Epidermal melanocyte (primary cell): ENCODE results near the gene NOPCHAP1.
"Not testable (repeated sequence)": the region's sequence is repeated elsewhere in the genome, so short reads cannot be mapped to it uniquely, and the experiment has no call there.

Experiments used
- DNase-seq: peaks from one replicate; pipeline ENCODE4 v3.0.0; 2011; ENCODE audit warnings: low spot score; ENCODE audit not compliant: insufficient read length

Gene NOPCHAP1

DNA sequence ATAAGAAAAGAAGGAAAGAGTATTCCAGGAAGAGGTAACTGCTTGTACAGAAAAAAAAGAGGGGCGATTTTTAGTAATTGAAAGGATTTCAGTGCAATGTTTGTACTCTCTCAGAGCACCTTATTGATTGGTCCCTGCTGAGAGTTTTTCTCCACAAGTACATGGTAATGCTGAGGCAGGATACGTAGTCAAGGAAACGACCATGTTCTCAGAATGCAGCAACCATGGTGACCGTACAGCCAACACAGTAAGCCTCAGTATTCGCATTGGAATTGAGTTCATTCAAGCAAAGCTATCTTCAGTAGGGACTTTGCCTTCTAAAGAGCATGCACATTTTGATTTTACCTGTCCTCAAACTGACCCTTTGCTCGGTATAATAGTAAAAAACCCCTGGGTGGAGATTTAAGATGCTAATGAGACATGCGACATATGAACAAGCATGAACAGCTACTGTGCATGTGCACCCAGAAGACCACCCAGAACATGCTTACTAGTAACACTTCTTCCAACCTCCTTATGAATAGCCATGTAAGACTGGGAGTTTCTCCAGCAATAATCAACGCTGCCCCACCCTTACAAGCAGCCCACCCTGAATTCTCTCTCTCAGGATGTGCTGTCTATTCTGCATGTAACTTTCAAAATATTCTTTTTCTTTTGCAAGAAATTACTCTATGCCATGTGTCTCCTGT is 21.8 kb upstream of the NOPCHAP1 start:
- no peak for DNase-seq

DNA sequence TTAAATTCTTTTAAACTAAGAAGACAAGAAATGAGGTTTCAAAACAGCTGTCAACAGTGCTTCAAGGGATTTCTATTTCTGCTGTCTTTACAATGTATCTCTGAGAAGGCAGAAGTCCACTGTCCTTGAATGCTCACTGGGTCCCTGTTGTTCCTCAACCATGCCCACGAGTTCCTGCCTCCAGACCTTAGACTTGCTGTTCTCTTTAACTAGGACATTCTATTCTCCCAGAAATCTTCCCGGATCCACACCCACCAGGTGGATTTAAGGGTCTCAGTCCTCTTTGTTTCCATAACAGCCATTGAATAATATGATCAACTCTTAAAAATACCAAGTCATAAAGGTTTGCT is 21.3 kb upstream of the NOPCHAP1 start:
- DNase-seq = no peak

DNA sequence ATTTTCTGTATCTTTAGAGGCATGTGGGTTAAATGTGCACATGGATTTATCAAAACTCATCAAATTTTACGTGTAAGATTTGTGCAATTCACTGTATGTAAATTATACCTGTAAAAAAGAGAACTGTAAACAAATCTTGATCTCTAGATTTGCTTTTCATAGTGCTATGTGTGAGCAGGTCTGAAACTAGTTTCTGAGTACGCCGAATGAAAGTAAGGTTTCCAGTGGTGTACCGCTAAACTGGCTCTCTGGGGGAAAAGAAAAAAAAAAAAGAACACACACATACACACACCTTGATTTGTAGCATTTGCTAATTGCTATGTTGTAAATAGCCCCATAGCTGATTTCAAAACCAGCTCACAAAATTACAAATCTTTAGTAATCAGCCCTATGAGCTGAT is 19.4 kb upstream of the NOPCHAP1 start:
- DNase-seq = no peak

DNA sequence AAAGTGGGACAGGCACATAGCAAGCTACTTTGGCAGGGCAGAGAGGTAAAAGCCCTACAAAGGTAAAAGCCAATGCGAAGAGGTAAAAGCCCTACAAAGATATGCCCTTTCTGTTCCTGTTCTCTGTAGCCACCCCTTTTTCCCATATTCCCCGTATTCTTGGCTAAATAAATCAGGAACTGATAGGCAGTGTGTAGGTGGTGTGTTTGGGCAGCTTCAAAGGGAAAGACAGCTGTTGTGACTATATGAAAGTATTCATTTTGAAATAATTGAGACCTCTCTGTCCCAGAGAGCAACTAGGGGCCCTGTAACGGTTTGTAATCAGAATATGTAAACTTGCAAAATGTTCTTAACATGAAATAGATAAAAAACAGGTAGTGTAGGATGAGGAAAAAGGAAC is 16.8 kb upstream of the NOPCHAP1 start:
- no peak for DNase-seq

DNA sequence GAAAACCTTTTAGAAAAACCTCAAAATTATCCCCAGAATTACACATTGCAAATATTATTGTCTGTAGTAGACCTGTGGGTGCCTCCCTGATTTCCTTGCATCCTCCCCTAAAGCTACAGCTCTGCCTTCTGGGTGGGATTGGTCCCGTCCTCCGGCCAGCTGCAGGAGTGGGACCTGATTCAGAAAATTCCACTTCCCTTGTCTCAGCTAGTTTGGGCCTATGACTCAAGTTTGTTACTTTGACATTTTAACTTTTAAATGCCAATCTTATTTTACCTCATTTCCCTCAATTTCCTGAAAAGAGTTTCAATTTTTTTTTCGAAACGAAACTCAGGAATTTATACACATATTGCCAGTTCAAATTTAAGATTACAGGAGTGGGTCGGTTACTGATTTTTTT is 14.8 kb upstream of the NOPCHAP1 start:
- no peak for DNase-seq

DNA sequence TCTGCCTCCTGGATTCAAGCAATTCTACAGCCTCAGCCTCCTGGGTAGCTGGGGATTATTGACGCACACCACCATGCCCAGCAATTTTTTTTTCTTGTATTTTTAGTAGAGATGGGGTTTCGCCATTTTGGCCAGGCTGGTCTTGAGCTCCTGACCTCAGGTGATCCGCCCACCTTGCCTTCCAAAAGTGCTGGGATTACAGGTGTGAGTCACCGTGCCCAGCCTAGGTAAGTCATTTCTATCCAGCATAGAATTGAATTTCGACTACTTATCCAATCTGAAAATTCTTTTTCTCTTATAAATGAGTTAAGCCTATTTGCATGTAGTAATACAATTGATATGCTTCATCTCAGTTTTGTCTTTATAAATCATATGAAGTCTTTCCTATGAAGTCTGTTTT is 12.9 kb upstream of the NOPCHAP1 start:
- no peak for DNase-seq

DNA sequence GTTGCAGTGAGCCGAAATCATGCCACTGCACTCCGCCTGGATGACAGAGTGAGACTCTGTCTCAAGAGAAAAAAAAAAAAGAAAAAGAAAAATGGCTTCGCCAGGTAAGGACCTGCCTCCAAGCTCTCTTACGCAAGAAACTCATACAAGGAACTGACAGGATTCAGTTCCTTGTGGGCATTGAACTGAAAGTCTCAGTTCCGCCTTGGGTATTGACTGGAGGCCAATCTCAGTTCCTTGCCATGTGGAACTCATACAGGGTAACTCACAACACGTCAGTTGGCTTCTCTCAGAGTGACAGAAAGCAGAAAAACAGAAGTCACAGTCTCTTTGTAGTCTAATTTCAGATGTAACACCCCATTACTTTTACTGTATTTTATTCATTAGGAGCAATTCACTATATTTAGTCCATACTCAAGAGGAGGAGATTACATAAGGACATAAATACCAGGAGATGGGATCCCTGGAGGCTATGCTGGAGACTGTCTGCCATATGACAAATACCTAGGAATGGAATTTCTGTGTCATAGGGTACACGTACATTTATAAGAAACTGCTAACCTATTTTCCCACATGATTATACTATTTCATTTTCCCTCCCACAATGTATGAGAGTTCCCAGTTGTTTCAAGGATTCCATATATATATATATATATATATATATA is 11.4 kb upstream of the NOPCHAP1 start:
- no peak for DNase-seq

DNA sequence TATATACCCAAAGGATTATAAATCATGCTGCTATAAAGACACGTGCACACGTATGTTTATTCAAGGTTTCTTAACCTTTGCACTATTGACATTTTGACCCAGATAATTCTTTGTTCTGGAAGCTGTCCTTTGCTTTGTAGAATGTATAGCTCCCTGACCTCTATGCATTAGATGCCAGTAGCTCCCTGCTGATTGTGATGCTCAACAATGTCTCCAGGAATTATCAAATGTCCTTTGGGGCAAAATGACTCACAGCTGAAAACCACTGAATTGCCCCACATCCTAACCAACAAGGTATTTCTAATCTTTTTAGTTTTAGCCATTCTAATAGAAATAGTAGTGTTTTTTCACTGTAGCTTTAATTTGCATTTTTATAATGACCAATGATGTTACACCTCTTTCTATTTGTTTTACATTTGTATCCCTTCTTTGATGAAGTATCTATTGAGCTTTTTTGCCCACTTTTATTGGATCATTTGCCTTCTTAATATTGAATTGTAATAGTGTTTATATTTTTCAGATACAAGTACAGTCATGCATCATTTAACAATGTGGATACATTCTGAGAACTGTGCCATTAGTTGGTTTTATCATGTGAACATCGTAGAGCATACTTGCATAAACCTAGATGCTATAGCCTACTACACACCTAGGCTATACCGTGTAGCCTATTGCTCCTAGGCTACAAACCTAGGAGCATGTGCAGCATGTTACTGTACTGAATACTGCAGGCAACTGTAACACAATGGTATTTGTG is 10.4 kb upstream of the NOPCHAP1 start:
- no peak for DNase-seq

DNA sequence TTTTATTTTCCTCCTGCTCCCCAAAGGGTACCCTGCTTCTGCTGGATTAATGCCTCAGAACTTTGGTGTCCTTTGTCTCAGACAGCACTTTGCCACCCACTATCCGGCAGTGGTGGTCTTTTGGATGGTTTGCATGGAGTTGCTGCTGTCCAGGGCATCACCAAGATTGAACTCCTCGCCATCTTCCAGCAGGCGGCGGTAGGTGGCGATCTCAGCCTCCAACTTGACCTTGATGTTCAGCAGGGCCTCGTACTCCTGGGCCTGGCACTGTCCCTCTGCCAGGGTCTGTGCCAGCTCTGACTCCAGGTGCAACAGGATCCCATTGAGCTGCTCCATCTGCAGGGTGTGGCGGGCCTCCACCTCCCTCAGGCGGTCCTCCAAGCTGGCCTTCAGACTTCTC is 9.4 kb upstream of the NOPCHAP1 start:
- no peak for DNase-seq

DNA sequence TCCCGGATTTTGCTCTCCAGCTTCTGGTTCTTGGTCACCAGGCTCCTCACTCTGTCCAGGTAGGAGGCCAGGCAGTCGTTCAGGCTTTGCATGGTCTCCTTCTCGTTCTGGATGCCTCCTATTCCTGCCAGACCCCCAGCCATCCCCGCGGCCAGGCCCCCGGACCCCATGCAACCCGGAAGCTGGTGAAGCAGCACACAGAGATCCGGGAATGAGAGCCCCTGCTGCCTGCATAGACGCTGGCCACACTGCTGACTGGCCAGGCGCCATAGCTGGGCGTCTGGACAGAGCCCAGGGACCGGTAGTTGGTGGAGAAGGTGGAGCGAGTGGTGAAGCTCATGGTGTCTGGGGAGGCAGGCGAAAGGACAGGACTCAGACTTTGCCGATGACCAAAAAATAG is 8.4 kb upstream of the NOPCHAP1 start:
- not testable (repeated sequence) for DNase-seq

DNA sequence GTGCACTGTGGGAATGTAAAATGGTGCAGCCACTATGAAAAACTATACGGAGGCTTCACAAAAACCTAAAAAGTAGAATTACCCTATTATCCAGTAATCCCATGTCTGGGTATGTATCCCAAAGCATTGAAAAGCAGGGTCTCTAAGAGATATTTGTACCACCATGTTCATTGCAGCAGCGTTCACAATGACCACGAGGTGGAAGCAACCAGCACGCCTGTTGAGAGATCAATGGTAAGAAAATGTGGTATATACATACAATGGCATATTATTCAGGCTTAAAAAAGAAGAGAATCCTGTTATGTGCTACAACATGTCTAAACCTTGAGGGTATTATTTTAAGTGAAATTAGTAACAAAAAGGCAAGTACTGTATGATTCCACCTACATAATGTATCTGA is 910 bp upstream of the NOPCHAP1 start:
- no peak for DNase-seq

DNA sequence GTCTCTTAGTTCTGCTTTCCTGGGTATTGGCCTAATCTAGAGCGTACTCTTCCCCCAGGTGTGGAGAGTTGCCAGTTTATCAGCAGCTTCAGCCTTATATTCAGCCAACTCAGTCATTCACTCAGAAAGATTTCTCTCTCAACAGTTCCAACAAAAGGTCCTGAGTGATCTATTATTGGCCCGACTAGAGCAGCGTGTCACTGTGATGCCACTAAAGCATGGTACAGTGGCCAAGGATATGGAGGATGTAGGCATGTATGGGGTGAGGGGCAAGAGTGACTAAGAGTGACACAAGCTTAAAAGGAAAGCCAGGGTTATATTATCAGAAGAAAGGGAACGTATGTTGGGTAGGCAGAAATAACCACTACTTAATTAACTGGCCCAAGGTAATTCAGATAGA is 4.8 kb downstream of the NOPCHAP1 start:
- DNase-seq = no peak

DNA sequence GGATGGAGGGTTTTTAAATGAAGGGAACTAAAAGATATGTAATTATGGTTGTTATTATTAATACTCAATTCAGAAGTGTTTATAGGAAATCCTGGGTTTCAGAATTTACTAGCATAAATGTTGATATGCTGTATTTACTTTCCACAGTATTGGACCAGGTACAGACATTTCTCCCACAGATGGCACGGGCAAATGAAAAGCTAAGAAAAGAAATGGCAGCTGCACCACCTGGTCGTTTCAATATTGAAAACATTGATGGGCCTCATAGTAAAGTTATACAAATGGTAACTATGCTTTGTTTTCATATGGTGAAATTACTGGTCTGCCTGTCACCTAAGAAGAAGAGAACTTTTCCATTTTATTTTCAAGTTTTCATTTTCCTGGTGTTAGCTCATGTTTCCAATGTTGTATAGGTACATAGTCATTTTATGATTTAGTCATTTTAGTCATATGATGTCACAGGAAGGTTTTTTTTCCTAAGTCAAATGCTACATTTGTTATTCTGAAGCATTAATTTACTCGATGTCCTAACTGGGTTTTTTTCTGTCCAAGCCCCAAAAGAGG is 5.5 kb downstream of the NOPCHAP1 start:
- DNase-seq = no peak

DNA sequence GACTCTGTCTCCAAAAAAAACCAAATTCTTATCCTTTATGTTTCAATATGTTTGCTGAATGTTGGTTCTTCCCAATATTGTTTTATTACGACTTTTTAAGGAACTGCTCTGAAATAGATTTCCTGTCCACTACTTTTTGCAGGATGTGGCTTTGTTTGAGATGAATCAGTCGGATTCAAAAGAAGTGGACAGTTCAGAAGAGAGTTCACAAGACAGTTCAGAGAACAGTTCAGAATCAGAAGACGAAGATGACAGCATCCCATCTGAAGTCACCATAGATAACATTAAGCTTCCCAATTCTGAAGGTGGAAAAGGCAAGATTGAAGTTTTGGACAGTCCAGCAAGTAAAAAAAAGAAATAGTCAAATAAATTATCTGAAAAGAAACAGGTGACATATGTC is 8.2 kb downstream of the NOPCHAP1 start:
- DNase-seq = no peak

DNA sequence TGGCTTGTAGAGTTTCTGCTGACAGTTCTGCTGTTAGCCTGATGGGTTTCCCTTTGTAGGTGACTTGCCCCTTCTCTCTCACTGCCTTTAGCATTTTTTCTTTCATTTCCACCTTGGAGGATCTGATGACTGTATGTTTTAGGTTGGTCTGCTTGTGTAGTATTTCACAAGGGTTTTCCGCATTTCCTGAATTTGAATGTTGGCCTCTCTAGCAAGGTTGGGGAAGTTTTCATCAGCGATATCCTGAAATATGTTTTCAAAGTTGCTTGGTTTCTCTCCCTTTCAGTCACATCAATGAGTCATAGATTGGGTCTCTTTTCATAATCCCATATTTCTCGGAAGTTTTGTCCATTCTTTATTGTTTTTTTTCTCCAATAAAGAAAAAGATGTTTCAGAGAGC is 11.4 kb downstream of the NOPCHAP1 start:
- DNase-seq = no peak

DNA sequence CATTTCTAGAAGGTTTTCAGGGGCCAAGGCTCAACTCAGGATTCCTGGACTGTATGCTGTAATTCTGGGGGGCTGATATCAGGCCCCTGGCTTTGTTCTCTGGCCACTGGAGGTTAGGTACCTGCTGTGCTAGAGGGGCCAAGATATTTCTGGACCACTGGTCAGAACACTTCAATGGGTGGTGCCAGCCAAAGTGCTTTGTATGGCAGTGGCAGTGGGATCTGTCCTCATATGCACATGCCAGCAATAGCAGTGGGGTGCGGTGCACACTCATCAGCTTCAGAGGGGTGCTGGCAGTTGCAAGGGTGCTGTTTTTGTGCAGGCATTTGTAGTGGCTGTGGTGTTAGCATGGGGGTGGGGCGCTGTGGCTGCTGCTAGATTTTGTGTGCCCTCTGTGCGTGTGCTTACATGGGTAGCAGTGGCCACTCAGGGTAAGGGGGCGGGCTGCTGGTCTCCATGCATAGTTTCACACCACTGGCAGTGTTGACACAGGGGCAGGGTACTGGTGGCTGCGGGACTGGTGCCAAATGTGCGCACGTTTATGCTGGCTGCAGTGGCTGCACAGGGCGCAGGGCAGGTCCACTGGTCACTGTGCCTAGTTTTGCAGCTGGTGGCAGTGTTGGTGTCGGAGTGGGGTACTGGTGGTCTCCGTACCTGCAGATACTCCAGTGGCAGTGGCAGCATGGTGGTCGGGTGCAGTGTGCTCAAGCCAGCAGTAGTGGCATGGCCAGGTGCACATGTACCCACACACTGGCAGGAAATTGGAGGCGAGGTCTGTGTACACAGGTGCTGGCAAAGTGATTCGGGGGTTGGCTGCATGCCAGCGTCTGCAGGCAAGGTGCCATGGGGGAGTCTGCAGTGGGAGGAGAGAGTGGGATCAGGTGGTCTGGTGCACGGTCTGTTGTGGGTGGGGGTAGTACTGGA is 12.6 kb downstream of the NOPCHAP1 start:
- no peak for DNase-seq

DNA sequence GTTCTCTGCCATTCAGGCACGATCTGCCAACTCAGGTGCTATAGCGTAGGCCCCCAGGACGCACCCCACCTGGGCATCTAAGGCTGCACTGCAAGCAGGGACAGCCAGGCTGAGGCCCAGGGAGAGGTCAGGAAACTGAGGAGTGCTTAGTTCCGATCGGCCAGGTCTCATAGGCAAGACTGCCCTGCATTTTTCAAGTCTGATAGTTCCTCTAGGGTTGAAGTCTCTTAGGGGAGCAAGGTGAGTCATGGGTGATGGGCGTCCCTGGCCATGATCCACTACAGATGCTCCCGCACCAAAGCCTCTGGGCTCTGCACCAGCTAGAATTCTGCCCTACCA is 13.2 kb downstream of the NOPCHAP1 start:
- no peak for DNase-seq

DNA sequence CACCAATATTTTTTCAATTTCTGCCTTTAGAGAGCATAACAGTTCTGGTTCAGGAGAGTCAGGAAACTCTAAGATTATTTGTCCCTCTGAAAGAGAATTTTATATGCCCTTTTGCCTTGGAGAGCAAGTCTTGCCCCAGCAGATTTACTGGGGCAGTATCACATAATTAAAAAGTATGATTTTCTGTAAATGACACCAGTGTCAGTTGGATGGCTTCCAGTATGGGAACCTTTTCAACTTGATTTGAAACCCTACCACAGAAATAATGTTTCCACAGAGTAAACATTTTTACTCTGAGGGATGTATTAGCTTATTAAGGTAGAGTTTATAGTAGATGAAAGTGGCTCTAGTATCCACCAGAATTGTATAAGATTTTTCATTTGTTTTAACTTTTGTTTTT is 15.4 kb downstream of the NOPCHAP1 start:
- DNase-seq = no peak

DNA sequence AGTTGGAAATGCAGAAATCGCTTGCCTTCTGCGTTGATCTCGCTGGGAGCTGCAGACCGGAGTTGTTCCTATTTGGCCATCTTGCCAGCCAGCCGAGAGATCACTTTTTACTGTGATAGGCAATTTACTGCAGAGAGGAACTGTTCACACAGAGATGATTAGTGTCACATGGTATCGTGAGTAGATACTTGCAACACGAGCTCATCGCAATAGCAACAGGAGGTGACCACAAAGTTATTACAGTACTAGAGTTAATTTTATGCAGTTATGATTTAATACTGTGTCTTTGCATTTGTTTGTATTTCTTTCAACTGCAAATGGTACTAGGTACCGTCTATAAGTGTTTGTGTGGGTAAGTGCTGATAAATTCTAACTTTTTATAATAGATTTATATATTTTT is 27.8 kb downstream of the NOPCHAP1 start:
- DNase-seq = no peak

DNA sequence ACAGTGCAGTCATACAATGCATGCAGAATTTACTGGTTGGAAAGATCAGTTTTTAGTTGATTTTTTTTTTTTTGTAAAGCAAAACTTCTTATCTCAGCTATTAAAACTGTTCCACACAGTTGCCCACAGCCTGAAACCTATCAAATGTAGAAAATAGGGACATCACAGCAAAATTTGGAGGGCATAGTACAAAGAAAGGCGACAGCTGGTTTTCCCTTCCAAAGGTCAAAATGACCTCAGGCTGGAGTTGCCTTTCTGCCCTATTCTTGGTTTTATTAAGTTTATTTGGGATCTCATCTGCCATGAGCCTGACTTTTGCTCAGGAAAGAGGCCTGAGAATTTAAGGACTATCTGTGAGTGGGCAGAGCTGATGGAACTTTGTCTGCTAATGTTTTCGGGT is 28.5 kb downstream of the NOPCHAP1 start:
- DNase-seq = no peak

DNA sequence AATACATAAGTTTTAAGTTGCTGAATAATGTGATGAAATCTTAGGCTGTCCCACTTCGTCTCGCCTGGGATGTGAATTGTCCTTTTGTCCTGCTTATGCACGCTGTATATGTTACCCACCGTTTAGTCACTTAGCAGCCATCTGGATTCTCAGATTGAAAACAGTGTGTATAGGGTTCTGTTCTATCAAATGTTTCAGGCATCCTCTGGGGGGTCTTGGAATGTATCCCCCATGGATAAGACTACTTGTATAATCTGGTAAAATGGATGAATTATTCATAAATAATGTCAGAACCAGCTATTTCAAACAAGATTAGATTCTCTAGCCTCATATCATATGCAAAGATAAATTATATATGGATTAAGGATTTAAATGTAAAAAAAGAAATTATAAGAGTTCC is 29.4 kb downstream of the NOPCHAP1 start:
- no peak for DNase-seq

DNA sequence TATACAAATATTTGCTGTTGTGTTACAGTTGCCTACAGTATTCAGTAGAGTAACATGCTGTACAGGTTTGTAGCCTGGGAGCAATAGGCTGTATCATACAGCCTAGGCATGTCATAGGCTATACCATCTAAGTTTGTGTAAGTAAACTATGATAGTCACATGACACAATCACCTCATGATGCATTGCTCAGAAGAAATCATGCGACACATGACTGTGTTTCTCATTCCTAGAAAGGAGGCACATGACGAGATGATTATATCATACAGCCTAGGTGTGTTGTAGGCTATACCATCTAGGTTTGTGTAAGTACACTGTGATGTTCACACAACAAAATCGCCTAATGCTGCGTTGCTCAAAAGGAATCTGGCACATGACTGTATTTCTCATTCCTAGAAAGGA is 31.9 kb downstream of the NOPCHAP1 start:
- no peak for DNase-seq
